Nephron progenitor cell (in vitro differentiated cells): ENCODE measurements around the gene SMARCAL1.

ENCODE experiments used
- DNase-seq: peaks from one replicate; pipeline ENCODE4 v3.0.0; 2021
- H3K27ac Mint-ChIP-seq: 2 replicates; pipeline ENCODE4 v1.8.0; 2021; ENCODE audit warnings: mild to moderate bottlenecking, moderate library complexity, mixed read lengths
- H3K27me3 Mint-ChIP-seq: 2 replicates; pipeline ENCODE4 v1.8.0; 2021; ENCODE audit warnings: mild to moderate bottlenecking, low read depth, mixed read lengths; ENCODE audit not compliant: poor library complexity
- H3K36me3 Mint-ChIP-seq: 2 replicates; pipeline ENCODE4 v1.8.0; 2021; ENCODE audit warnings: low read depth, mixed read lengths
- H3K4me1 Mint-ChIP-seq: 2 replicates; pipeline ENCODE4 v1.8.0; 2021; ENCODE audit warnings: mixed read lengths
- H3K4me3 Mint-ChIP-seq: 2 replicates; pipeline ENCODE4 v1.8.0; 2021; ENCODE audit warnings: mild to moderate bottlenecking, moderate library complexity, mixed read lengths
- H3K9me3 Mint-ChIP-seq: 2 replicates; pipeline ENCODE4 v1.8.0; 2021; ENCODE audit warnings: mild to moderate bottlenecking, moderate library complexity, mixed read lengths
- TF ChIP-seq, protein P1 (sequence below): fragments of 200-600 bp; sonication (generic); IDR thresholded peaks from 2 replicates; pipeline ENCODE4 v1.5.0; 2021; ENCODE audit warnings: antibody characterized with exemption

The SMARCAL1 gene

GRCh38 chr2:216497382-216498069, 85.2 kb downstream of the SMARCAL1 start:
- Mint-ChIP-seq H3K36me3 (peaks cover 33% of the 10 kb centered on the region), H3K4me3 (peak overlapping the region; percentile 99), H3K4me1 (peaks cover 81% of the 10 kb centered on the region), H3K27ac (no peak overlapping the region), H3K9me3 (no peaks in the 10 kb centered on the region), H3K27me3 (no peaks in the 10 kb centered on the region)
- no peak for DNase-seq
- TF ChIP-seq, protein P1, sequence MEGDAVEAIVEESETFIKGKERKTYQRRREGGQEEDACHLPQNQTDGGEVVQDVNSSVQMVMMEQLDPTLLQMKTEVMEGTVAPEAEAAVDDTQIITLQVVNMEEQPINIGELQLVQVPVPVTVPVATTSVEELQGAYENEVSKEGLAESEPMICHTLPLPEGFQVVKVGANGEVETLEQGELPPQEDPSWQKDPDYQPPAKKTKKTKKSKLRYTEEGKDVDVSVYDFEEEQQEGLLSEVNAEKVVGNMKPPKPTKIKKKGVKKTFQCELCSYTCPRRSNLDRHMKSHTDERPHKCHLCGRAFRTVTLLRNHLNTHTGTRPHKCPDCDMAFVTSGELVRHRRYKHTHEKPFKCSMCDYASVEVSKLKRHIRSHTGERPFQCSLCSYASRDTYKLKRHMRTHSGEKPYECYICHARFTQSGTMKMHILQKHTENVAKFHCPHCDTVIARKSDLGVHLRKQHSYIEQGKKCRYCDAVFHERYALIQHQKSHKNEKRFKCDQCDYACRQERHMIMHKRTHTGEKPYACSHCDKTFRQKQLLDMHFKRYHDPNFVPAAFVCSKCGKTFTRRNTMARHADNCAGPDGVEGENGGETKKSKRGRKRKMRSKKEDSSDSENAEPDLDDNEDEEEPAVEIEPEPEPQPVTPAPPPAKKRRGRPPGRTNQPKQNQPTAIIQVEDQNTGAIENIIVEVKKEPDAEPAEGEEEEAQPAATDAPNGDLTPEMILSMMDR: no peak

- Mint-ChIP-seq H3K27me3 (no peaks in the 10 kb centered on the region), H3K27ac (no peak overlapping the region), H3K36me3 (peaks cover 38% of the 10 kb centered on the region), H3K4me3 (peak overlapping the region; percentile 99), H3K9me3 (no peaks in the 10 kb centered on the region), H3K4me1 (peaks cover 80% of the 10 kb centered on the region)
- no peak for DNase-seq
- TF ChIP-seq, protein P1: no peak
These were observed 85.7 kb downstream of the SMARCAL1 start for GRCh38 chr2:216498070-216498378.

GRCh38 chr2:216498379-216499352, 86.4 kb downstream of the SMARCAL1 start, which contains the start of gene RPL37A:
Gene RPL37A, plus strand, starts transcription at chr2:216498844. Its CDS starts 31 bp downstream, at chr2:216498875.
- TF ChIP-seq, protein P1: no peak
- Mint-ChIP-seq H3K4me1 (peaks cover 74% of the 10 kb centered on the region), H3K36me3 (peaks cover 44% of the 10 kb centered on the region)

GRCh38 chr2:216499641-216500218, 87.4 kb downstream of the SMARCAL1 start:
- peak overlapping the region; percentile 100 for H3K27ac Mint-ChIP-seq
- no peaks in the 10 kb centered on the region for H3K9me3 Mint-ChIP-seq
- peaks cover 73% of the 10 kb centered on the region for H3K4me1 Mint-ChIP-seq
- H3K4me3 Mint-ChIP-seq: peak overlapping the region; percentile 99
- peaks cover 55% of the 10 kb centered on the region for H3K36me3 Mint-ChIP-seq
- TF ChIP-seq, protein P1: no peak
- no peak for DNase-seq
- H3K27me3 Mint-ChIP-seq: no peaks in the 10 kb centered on the region

More at GRCh38 chr2:216498379-216499352, 86.4 kb downstream of the SMARCAL1 start, which contains the start of gene RPL37A:
- Mint-ChIP-seq H3K9me3 (no peaks in the 10 kb centered on the region), H3K4me3 (peak within 1 kb of the TSS; percentile 99), H3K27ac (peak within 1 kb of the TSS; percentile 100), H3K27me3 (no peaks in the 10 kb centered on the region)
- DNase-seq: peak; percentile 88

DNA sequence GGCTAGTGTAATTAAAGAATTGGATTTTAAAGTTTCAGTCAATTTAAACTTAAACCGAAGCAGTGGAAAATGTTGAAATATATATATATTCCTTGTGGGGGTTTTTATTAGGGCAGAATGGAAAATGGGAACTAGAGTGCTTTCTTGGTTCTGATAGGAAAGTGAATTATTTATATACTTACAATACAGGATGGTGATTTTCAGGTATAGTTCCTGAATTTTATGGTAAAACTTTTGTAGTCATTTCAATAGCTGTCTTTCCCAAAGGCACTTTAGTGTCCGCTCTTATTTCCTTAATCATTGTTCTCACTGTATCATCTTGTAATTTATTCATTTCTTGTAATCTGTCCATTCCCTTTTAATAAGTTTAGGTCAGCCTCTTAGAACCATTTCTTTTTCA, 88.3 kb downstream of the SMARCAL1 start:
- TF ChIP-seq, protein P1: no peak
- H3K4me1 Mint-ChIP-seq: peaks cover 64% of the 10 kb centered on the region
- peak overlapping the region; percentile 99 for H3K4me3 Mint-ChIP-seq
- DNase-seq: no peak
- H3K36me3 Mint-ChIP-seq: peaks cover 63% of the 10 kb centered on the region
- peak overlapping the region; percentile 84 for H3K27ac Mint-ChIP-seq
- H3K27me3 Mint-ChIP-seq: no peaks in the 10 kb centered on the region
- no peaks in the 10 kb centered on the region for H3K9me3 Mint-ChIP-seq
